Measurements from ENCODE around the gene GRID1. TPM values are rescaled to one million over a fixed set of nuclear protein-coding genes. Genes with fewer than 3 reads are reported as not detected.

The GRID1 gene
- total and polyA plus RNA-seq, 10 of the 15 experiments (the other 5 are each of a cell fraction or from before 2014, with no cell fraction given), result 0.04 to 0.62 (median 0.08) TPM; not detected in 5

DNA sequence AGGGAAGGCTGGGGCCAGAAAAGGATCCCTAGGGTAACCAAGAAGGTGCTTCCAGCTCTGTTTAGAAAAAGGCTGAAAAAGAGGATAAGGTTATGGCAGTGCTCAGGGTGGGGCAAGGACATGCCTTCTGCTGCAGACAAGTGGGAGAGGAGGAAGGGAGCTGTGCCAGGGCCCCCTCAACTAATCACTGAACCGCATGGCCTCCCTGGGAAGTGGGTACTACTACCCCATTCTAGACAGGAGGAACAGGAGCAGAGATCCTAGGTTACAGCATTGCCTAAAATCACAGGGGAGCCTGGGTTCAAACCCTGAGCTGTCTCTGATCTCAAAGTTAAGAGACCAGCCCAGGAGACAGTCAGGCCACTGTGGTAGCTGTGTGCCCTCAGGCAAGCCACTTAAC, 149.7 kb downstream of the GRID1 start (continued):
- TF ChIP-seq, protein P1, sequence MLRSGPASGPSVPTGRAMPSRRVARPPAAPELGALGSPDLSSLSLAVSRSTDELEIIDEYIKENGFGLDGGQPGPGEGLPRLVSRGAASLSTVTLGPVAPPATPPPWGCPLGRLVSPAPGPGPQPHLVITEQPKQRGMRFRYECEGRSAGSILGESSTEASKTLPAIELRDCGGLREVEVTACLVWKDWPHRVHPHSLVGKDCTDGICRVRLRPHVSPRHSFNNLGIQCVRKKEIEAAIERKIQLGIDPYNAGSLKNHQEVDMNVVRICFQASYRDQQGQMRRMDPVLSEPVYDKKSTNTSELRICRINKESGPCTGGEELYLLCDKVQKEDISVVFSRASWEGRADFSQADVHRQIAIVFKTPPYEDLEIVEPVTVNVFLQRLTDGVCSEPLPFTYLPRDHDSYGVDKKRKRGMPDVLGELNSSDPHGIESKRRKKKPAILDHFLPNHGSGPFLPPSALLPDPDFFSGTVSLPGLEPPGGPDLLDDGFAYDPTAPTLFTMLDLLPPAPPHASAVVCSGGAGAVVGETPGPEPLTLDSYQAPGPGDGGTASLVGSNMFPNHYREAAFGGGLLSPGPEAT (IDR thresholded peaks at IDR 0.05; ENCODE audit: low read depth), result no peak
- TF ChIP-seq CBX3 (IDR thresholded peaks at IDR 0.05; ENCODE audit: borderline replicate concordance, low read depth) (no peak), PML (IDR thresholded peaks at IDR 0.05; ENCODE audit: low read length) (no peak), ZNF207 (IDR thresholded peaks at IDR 0.05; ENCODE audit: borderline replicate concordance) (no peak), NFYB (IDR thresholded peaks at IDR 0.05; ENCODE audit: insufficient read depth, low read depth, low read length) (no peak), HDAC2 (IDR thresholded peaks at IDR 0.05) (no peak), POLR2AphosphoS2 (IDR thresholded peaks at IDR 0.05; ENCODE audit: low read depth, low read length) (no peak), SKIL (IDR thresholded peaks at IDR 0.05; ENCODE audit: low read depth, poor library complexity, severe bottlenecking) (no peak), SPI1 (IDR thresholded peaks at IDR 0.05; ENCODE audit: borderline replicate concordance, insufficient read depth, low read depth, low read length) (no peak), CREB1 (IDR thresholded peaks at IDR 0.05; ENCODE audit: low read depth) (no peak)
- TF ChIP-seq, protein P2, sequence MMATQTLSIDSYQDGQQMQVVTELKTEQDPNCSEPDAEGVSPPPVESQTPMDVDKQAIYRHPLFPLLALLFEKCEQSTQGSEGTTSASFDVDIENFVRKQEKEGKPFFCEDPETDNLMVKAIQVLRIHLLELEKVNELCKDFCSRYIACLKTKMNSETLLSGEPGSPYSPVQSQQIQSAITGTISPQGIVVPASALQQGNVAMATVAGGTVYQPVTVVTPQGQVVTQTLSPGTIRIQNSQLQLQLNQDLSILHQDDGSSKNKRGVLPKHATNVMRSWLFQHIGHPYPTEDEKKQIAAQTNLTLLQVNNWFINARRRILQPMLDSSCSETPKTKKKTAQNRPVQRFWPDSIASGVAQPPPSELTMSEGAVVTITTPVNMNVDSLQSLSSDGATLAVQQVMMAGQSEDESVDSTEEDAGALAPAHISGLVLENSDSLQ (IDR thresholded peaks at IDR 0.05), result no peak
